ENCODE data around the gene PCID2. TPM values are rescaled to one million over a fixed set of nuclear protein-coding genes. Genes with fewer than 3 reads are reported as not detected.
A peak's percentile ranks its signal among the peaks of the same experiment; 100 is the strongest.

The PCID2 gene
- total and polyA plus RNA-seq, 2 of the 13 experiments (the other 11 are each of a cell fraction or from before 2014, with no cell fraction given) = 65.0 to 111 TPM

DNA sequence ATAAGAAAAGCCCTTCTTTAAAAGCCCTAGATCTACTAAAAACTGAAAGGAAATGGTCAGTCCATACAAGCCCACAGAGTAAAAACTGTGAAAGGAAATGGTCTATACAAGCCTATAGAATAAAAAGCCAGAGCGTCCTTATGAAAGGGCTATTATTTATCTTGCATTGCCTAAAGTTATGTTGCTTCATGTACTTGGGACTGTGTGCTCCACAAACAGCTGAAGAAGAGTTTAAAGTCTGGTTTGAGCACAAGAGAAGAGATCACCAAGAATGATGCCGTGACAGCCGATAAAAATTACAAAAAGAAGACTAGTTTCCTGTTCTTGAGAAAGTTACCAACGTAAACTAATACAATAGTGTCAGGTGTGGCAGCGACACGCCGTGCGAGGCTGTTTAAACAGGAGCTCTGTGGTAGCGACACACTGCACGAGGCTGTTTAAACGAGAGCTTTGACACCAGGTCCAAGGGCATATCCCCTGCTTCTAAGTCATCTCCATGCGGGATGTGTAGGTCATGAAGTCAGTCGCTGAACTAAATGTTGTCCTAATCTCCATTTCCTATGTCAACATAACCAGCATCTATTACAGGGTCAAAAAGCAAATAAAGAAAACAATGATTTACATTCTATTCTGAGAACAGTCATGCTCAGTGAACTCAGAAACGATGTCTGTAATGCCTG is 24.9 kb downstream of the PCID2 start:
- Histone ChIP-seq H3K27me3 (ENCODE audit: control insufficient read depth in 1 of 2, insufficient read depth in 2 of 2, low read length in 2 of 2) (no peaks in the 10 kb centered on the region), H3K4me3 (replicated peaks in 1 of 3; ENCODE audit: insufficient read depth in 1 of 3, low read depth in 2 of 3, low read length in 3 of 3) (peak overlapping the region in 1 of 3 experiments; percentile 39; a peak in 2 of 6 replicates), H3K79me2 (ENCODE audit: insufficient read depth, low read length) (peaks cover 4% of the 10 kb centered on the region), H3K4me1 (ENCODE audit: insufficient read depth, low read length) (peaks cover 30% of the 10 kb centered on the region), H3K9me3 (ENCODE audit: low read length) (no peaks in the 10 kb centered on the region), H3K27ac (ENCODE audit: extremely low read length, insufficient read depth, low read length) (peak overlapping the region; percentile 87), H4K20me1 (ENCODE audit: insufficient read depth, low read length) (no peaks in the 10 kb centered on the region; the same call in 1 of the 2 replicates), H3K36me3 (replicated peaks in 1 of 2; ENCODE audit: control insufficient read depth in 1 of 2, insufficient read depth in 2 of 2, low read length in 2 of 2) (peaks cover 31 to 64% of the 10 kb centered on the region in 2 experiments), H2AFZ (ENCODE audit: low read length) (no peak overlapping the region), H3K4me2 (ENCODE audit: low read depth, low read length) (peak overlapping the region; percentile 57), H3K9ac (ENCODE audit: insufficient read depth, low read depth, low read length) (peak overlapping the region; percentile 50)
- DNase-seq (ENCODE audit: low spot score) (peak; percentile 85), FAIRE-seq (peak; percentile 93), ATAC-seq (peak; percentile 96)
- CTCF ChIA-PET (ENCODE audit: low intra/inter-chr PET ratio, low total read pairs) = no interaction called here
- 2% methylated on average over 14 of the region's 14 CpGs for WGBS (ENCODE audit: low lambda C conversion rate)
- intact Hi-C loops (cut with micrococcal nuclease; ENCODE audit: unreplicated experiment) = loop anchor here (5.0 kb wide), 1 partner anchor 61 kb away; the partner anchor contains the start of gene F10
- in situ Hi-C loops (cut with HindIII; ENCODE audit: extremely low pct_ligation_motif_present, low pct_unique_long_range_greater_than_20kb) = no loop called here
- POLR2A ChIA-PET = interaction anchor here (0.7 to 2.4 kb wide), 12 partner anchors 10 to 61 kb away, joined by 3 to 16 read pairs (median 4); partner anchors contain the start of genes CUL4A, F10, PCID2 and PROZ
- TSS peak; percentile 39 for BruUV-seq (replicated peaks)
- no peak for TF ChIP-seq CBX2 (IDR thresholded peaks at IDR 0.05; ENCODE audit: low read depth, low read length)
- no peak for TF ChIP-seq CBX2 (CRISPR knock-in tag; IDR thresholded peaks at IDR 0.05; ENCODE audit: low read depth)
- TF ChIP-seq ZNF543 (CRISPR knock-in tag; IDR thresholded peaks at IDR 0.05) = no peak
- no peak for TF ChIP-seq THYN1 (CRISPR knock-in tag; IDR thresholded peaks at IDR 0.05; ENCODE audit: borderline replicate concordance, low read depth)
- no peak for TF ChIP-seq POGZ (CRISPR knock-in tag; IDR thresholded peaks at IDR 0.05)
- TF ChIP-seq ZNF331 (CRISPR knock-in tag; IDR thresholded peaks at IDR 0.05) = peak; percentile 54; the same call in 1 of the 2 replicates
- no peak for TF ChIP-seq ZNF746 (CRISPR knock-in tag; IDR thresholded peaks at IDR 0.05)
- TF ChIP-seq PITX1 (CRISPR knock-in tag; IDR thresholded peaks at IDR 0.05) = peak; percentile 95
- peak; percentile 54; the same call in 1 of the 2 replicates for TF ChIP-seq ZNF605 (CRISPR knock-in tag; IDR thresholded peaks at IDR 0.05)
- no peak for TF ChIP-seq SRY (CRISPR knock-in tag; IDR thresholded peaks at IDR 0.05)
- no peak for TF ChIP-seq SNAPC5 (CRISPR knock-in tag; IDR thresholded peaks at IDR 0.05; ENCODE audit: borderline replicate concordance)
- TF ChIP-seq CBX5 (CRISPR knock-in tag; IDR thresholded peaks at IDR 0.05; ENCODE audit: borderline replicate concordance) = peak; percentile 32; the same call in 1 of the 2 replicates
- TF ChIP-seq MIER3 (CRISPR knock-in tag; IDR thresholded peaks at IDR 0.05; ENCODE audit: borderline replicate concordance) = no peak
- TF ChIP-seq SIX4 (CRISPR knock-in tag; IDR thresholded peaks at IDR 0.05) = no peak
- TF ChIP-seq ARNTL (CRISPR knock-in tag; IDR thresholded peaks at IDR 0.05) = peak; percentile 65; the same call in 1 of the 2 replicates
- TF ChIP-seq, protein P1, sequence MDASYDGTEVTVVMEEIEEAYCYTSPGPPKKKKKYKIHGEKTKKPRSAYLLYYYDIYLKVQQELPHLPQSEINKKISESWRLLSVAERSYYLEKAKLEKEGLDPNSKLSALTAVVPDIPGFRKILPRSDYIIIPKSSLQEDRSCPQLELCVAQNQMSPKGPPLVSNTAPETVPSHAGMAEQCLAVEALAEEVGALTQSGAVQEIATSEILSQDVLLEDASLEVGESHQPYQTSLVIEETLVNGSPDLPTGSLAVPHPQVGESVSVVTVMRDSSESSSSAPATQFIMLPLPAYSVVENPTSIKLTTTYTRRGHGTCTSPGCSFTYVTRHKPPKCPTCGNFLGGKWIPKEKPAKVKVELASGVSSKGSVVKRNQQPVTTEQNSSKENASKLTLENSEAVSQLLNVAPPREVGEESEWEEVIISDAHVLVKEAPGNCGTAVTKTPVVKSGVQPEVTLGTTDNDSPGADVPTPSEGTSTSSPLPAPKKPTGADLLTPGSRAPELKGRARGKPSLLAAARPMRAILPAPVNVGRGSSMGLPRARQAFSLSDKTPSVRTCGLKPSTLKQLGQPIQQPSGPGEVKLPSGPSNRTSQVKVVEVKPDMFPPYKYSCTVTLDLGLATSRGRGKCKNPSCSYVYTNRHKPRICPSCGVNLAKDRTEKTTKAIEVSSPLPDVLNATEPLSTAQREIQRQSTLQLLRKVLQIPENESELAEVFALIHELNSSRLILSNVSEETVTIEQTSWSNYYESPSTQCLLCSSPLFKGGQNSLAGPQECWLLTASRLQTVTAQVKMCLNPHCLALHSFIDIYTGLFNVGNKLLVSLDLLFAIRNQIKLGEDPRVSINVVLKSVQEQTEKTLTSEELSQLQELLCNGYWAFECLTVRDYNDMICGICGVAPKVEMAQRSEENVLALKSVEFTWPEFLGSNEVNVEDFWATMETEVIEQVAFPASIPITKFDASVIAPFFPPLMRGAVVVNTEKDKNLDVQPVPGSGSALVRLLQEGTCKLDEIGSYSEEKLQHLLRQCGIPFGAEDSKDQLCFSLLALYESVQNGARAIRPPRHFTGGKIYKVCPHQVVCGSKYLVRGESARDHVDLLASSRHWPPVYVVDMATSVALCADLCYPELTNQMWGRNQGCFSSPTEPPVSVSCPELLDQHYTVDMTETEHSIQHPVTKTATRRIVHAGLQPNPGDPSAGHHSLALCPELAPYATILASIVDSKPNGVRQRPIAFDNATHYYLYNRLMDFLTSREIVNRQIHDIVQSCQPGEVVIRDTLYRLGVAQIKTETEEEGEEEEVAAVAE (CRISPR knock-in tag; IDR thresholded peaks at IDR 0.05; ENCODE audit: borderline replicate concordance) = no peak
- no peak for TF ChIP-seq MATR3 (CRISPR knock-in tag; IDR thresholded peaks at IDR 0.05)
- TF ChIP-seq IKZF5 (CRISPR knock-in tag; IDR thresholded peaks at IDR 0.05) = peak; percentile 69
- TF ChIP-seq NFKBIZ (CRISPR knock-in tag; IDR thresholded peaks at IDR 0.05) = 0 out of 2 replicates have a peak, but pooled peaks have one; percentile 41

All from HepG2 (cell line).